Loucy (cell line): ENCODE measurements around the gene IL20RA.

ENCODE experiments used
- H2AFZ ChIP-seq: fragments of 200-600 bp; sonication (generic); 2 replicates; pipeline ENCODE4 v1.6.0; 2016; ENCODE audit warnings: antibody characterized with exemption, mild to moderate bottlenecking, low read length, moderate library complexity
- H3F3A ChIP-seq: fragments of 200-600 bp; 2 replicates; pipeline ENCODE4 v1.6.0; 2016; ENCODE audit warnings: antibody characterized with exemption, low read depth, mild to moderate bottlenecking
- H3K27me3 ChIP-seq: fragments of 200-600 bp; sonication (generic); 2 replicates; pipeline ENCODE4 v1.6.1; 2014; ENCODE audit warnings: low read length, mild to moderate bottlenecking; ENCODE audit not compliant: insufficient read depth, poor library complexity, severe bottlenecking
- H3K36me3 ChIP-seq: fragments of 200-600 bp; sonication (generic); 2 replicates; pipeline ENCODE4 v1.6.1; 2016; ENCODE audit warnings: low read length; ENCODE audit not compliant: insufficient read depth
- H3K4me1 ChIP-seq: fragments of 200-600 bp; sonication (generic); 2 replicates; pipeline ENCODE4 v1.5.1; 2014; ENCODE audit warnings: low read length, mild to moderate bottlenecking; ENCODE audit not compliant: insufficient read depth, poor library complexity, severe bottlenecking
- H3K4me2 ChIP-seq: fragments of 200-600 bp; sonication (generic); 2 replicates; pipeline ENCODE4 v1.6.0; 2014; ENCODE audit warnings: antibody characterized with exemption, low read length, low read depth, mild to moderate bottlenecking; ENCODE audit not compliant: poor library complexity, severe bottlenecking
- H3K4me3 ChIP-seq: fragments of 200-600 bp; sonication (generic); 2 replicates; pipeline ENCODE4 v1.5.1; 2014; ENCODE audit warnings: low read length, mild to moderate bottlenecking, mixed read lengths; ENCODE audit not compliant: poor library complexity, severe bottlenecking
- H3K79me2 ChIP-seq: fragments of 200-600 bp; sonication (generic); 2 replicates; pipeline ENCODE4 v1.6.1; 2014; ENCODE audit warnings: low read length; ENCODE audit not compliant: insufficient read depth
- H3K9ac ChIP-seq: fragments of 200-600 bp; sonication (generic); 2 replicates; pipeline ENCODE4 v1.6.0; 2014; ENCODE audit warnings: mild to moderate bottlenecking, low read depth, low read length, moderate library complexity; ENCODE audit not compliant: poor library complexity, severe bottlenecking
- H3K9me2 ChIP-seq: fragments of 200-600 bp; sonication (generic); replicated peaks from 2 replicates; pipeline ENCODE4 v1.6.1; 2016; ENCODE audit warnings: low read depth, low read length, mixed read lengths
- H3K9me3 ChIP-seq: fragments of 200-600 bp; sonication (generic); 2 replicates; pipeline ENCODE4 v1.6.1; 2014; ENCODE audit warnings: mild to moderate bottlenecking, antibody characterized with exemption, low read length, low read depth; ENCODE audit not compliant: insufficient read depth
- H4K20me1 ChIP-seq: fragments of 200-600 bp; sonication (generic); 2 replicates; pipeline ENCODE4 v1.6.0; 2014; ENCODE audit warnings: antibody characterized with exemption, low read length, mild to moderate bottlenecking; ENCODE audit not compliant: insufficient read depth, poor library complexity, severe bottlenecking
- EZH2phosphoT487 ChIP-seq: fragments of 200-600 bp; IDR thresholded peaks from 2 replicates; pipeline ENCODE4 v1.6.1; 2018; ENCODE audit warnings: antibody characterized with exemption, mild to moderate bottlenecking, moderate library complexity, borderline replicate concordance
- TF ChIP-seq, protein P1 (sequence below): fragments of 200-600 bp; sonication (generic); conservative IDR thresholded peaks from 2 replicates; pipeline ENCODE4 v1.5.1; 2014; ENCODE audit warnings: mild to moderate bottlenecking, antibody characterized with exemption, low read length

IL20RA gene

DNA sequence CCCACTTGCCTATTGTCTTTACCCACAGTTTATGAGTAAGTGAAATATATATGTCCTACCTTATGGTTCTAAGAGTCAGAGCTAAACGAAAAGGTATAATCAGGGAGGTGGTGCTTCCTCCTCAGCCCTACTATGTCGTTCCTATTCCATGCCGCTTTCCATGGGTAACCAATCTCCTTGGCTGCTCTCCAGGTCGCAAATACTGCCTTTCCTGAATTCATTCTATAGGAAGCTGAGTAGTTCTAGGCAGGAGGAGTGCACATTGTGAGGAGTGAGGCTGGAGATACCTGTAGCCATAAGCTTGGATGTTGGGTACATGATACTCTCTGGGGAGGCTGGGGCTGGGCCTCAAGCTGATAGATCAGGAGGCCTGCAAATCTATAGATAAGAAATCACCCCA, 5.8 kb downstream of the IL20RA start:
- no peak overlapping the region for H3K4me3 ChIP-seq
- H4K20me1 ChIP-seq: no peaks in the 10 kb centered on the region
- peaks cover 94% of the 10 kb centered on the region for H3K27me3 ChIP-seq
- TF ChIP-seq EZH2phosphoT487: no peak
- TF ChIP-seq, protein P1, sequence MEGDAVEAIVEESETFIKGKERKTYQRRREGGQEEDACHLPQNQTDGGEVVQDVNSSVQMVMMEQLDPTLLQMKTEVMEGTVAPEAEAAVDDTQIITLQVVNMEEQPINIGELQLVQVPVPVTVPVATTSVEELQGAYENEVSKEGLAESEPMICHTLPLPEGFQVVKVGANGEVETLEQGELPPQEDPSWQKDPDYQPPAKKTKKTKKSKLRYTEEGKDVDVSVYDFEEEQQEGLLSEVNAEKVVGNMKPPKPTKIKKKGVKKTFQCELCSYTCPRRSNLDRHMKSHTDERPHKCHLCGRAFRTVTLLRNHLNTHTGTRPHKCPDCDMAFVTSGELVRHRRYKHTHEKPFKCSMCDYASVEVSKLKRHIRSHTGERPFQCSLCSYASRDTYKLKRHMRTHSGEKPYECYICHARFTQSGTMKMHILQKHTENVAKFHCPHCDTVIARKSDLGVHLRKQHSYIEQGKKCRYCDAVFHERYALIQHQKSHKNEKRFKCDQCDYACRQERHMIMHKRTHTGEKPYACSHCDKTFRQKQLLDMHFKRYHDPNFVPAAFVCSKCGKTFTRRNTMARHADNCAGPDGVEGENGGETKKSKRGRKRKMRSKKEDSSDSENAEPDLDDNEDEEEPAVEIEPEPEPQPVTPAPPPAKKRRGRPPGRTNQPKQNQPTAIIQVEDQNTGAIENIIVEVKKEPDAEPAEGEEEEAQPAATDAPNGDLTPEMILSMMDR: no peak
- H3K79me2 ChIP-seq: no peaks in the 10 kb centered on the region
- no peak overlapping the region for H3K4me2 ChIP-seq
- H3K9me3 ChIP-seq: no peaks in the 10 kb centered on the region
- no peaks in the 10 kb centered on the region for H3K36me3 ChIP-seq
- H3K4me1 ChIP-seq: no peaks in the 10 kb centered on the region
- H3F3A ChIP-seq: no peaks in the 10 kb centered on the region
- H3K9me2 ChIP-seq: no peaks in the 10 kb centered on the region
- H2AFZ ChIP-seq: no peak overlapping the region
- H3K9ac ChIP-seq: no peak overlapping the region

DNA sequence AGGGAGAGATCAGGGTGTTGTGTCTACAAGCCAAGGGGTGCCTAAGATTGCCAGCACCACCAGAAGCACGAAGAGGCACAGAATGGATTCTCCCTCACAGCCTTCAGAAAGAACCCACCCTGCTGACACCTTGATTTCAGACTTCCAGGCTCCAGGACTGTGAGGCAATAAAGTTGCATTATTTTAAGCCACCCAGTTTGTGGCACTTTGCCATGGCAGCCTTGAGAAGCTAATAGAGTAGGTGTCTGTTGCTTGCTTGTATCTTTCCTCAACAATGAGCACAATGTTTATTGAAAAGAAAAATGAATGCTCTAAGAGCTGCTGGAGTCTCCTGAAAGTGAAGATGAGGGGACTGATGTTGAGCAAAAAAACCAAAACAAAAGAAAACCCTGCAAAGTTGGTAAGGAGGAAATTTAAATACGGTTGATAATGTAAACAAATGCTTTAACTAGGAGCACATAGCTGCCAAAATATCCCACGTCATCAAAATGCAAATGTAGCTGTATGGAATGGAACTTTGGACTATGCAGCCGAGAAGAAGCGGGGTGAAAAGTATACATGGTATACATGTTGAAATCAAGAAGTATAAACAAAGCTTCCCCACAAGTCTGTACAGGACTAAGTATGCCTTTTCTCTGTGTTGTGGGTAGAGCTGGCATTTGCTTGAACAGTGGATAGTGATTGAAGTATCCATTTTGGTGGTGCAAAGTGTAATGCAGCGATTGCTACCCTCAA, 8.0 kb downstream of the IL20RA start:
- H4K20me1 ChIP-seq: no peaks in the 10 kb centered on the region
- H3F3A ChIP-seq: no peaks in the 10 kb centered on the region
- no peak overlapping the region for H3K9ac ChIP-seq
- H3K79me2 ChIP-seq: no peaks in the 10 kb centered on the region
- no peak overlapping the region for H3K4me3 ChIP-seq
- TF ChIP-seq, protein P1: no peak
- no peak for TF ChIP-seq EZH2phosphoT487
- H3K27me3 ChIP-seq: peaks cover 89% of the 10 kb centered on the region
- H3K9me2 ChIP-seq: no peaks in the 10 kb centered on the region
- H3K36me3 ChIP-seq: no peaks in the 10 kb centered on the region
- no peak overlapping the region for H3K4me2 ChIP-seq
- H3K9me3 ChIP-seq: no peaks in the 10 kb centered on the region
- no peaks in the 10 kb centered on the region for H3K4me1 ChIP-seq
- H2AFZ ChIP-seq: no peak overlapping the region

DNA sequence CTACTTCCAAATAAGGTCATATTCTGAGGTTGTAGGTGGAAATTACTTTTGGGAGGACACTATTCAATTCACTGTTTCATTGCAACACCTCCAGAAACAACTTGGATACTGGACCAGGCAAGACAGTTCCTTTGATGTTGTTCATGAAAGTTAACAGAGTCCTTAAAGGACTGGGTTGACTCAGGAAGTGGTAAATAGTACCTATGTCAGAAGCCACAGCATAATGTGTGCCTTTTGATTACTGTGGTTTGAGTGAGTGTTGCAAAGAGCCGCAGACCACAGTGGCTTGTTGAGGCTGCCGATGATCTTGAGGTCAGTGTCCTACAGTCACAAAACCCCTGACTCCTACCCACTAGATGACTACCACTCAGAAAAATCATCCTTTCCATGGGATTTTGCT, 10.9 kb downstream of the IL20RA start:
- Histone ChIP-seq H3K4me1 (no peaks in the 10 kb centered on the region), H3K79me2 (no peaks in the 10 kb centered on the region), H3K36me3 (no peaks in the 10 kb centered on the region), H2AFZ (no peak overlapping the region), H3K4me3 (no peak overlapping the region), H3K4me2 (no peak overlapping the region), H3F3A (no peaks in the 10 kb centered on the region), H3K9me2 (no peaks in the 10 kb centered on the region), H3K9me3 (no peaks in the 10 kb centered on the region), H3K27me3 (peaks cover 89% of the 10 kb centered on the region), H3K9ac (no peak overlapping the region), H4K20me1 (no peaks in the 10 kb centered on the region)
- peak; percentile 99 for TF ChIP-seq EZH2phosphoT487
- TF ChIP-seq, protein P1: no peak
